ENCODE measurements around the gene COL27A1. TPM values are rescaled to one million over a fixed set of nuclear protein-coding genes. Genes with fewer than 3 reads are reported as not detected.

The COL27A1 gene
- 45.9 to 52.9 TPM (median 48.5 TPM) in 3 replicates for total RNA-seq
- long read RNA-seq, partial matches to known transcripts, result 5 of 6 reads
- long read RNA-seq, other reads (novel, unspliced or antisense), result 1 of 6 reads

DNA sequence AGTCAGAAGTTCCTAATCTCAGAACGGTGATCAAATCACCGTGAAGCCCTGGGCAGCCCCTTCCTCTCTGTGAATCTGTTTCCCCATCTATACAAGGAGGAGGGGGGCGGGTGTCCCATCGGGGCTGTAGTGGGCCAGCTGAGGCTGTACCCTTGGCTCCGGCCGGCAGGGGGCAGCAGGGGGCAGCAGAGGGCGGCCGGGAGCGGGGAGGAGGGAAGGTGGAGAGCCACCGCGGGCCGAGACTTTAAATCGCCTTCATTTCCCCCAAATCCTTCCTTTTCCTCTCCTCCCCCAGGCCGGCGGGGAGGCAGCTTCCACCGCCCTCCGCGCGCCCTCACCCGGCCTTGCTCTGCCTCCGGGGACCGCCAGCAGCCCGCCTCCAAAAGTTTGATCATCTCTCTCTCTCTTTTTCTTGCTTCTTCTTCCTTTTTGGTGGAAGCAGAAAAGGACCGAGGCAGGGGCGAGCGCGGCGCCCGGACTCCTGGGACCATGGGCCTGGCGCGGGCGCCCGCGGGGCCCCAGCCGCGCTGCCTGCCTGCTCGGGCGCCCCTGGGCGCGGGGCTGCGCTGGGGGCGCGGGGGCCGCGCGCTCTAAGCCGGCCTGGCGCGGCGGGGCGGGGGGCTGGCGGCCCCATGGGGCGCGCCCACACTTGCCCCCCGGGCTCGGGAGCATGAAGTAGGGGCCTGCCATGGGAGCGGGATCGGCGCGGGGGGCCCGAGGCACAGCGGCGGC lies at the start of gene COL27A1:
TSS of gene COL27A1 (plus strand) at position 275 of the 732 bp plus-strand sequence. CDS start at position 689, 414 bp downstream.
- DNase-seq (ENCODE audit: low spot score), result no peak
- Mint-ChIP-seq H3K27me3 (ENCODE audit: low read depth) (peaks cover 5% of the 10 kb centered on the region), H3K4me3 (ENCODE audit: unreplicated experiment) (peak within 1 kb of the TSS; percentile 95), H3K9me3 (ENCODE audit: low read depth) (no peaks in the 10 kb centered on the region), H3K36me3 (ENCODE audit: low read depth) (peaks cover 2% of the 10 kb centered on the region), H3K27ac (ENCODE audit: unreplicated experiment) (peak within 1 kb of the TSS; percentile 92), H3K4me1 (ENCODE audit: low read depth) (peaks cover 51% of the 10 kb centered on the region)
- TF ChIP-seq, protein P1, sequence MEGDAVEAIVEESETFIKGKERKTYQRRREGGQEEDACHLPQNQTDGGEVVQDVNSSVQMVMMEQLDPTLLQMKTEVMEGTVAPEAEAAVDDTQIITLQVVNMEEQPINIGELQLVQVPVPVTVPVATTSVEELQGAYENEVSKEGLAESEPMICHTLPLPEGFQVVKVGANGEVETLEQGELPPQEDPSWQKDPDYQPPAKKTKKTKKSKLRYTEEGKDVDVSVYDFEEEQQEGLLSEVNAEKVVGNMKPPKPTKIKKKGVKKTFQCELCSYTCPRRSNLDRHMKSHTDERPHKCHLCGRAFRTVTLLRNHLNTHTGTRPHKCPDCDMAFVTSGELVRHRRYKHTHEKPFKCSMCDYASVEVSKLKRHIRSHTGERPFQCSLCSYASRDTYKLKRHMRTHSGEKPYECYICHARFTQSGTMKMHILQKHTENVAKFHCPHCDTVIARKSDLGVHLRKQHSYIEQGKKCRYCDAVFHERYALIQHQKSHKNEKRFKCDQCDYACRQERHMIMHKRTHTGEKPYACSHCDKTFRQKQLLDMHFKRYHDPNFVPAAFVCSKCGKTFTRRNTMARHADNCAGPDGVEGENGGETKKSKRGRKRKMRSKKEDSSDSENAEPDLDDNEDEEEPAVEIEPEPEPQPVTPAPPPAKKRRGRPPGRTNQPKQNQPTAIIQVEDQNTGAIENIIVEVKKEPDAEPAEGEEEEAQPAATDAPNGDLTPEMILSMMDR (IDR thresholded peaks at IDR 0.05), result peak; percentile 91

DNA sequence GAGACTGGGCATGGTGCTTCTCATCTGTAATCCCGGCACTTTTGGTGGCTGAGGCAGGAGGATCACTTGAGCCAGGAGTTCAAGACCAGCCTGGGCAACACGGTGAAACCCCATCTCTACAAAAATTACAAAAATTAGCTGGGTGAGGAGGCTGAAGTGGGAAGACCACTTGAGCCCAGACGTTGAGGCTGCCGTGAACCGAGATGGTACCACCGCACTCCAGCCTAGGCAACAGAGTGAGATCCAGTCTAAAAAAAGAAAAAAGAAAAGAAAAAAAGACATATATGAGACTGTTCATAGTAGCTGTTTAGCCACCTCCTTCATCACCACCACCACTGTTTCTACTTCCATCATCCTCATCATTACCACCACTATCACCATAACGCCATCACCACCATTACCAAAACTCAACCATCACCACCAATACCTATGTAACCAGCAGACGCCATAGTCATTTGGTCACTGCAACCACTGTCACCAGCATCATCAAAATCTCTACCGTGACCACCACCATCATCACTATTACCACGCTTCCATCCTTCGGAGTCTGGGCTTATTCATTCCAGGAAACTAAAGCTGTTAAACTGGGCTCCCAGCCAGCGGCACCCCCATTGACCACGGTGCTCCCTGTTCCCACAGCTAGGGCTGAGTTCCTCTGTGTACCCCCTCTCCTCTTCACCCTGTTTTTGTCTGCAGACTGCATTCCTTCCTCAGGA lies 47.9 kb upstream of the COL27A1 start:
- Mint-ChIP-seq H3K36me3 (ENCODE audit: low read depth) (peaks cover 3% of the 10 kb centered on the region), H3K4me3 (ENCODE audit: unreplicated experiment) (no peak overlapping the region), H3K9me3 (ENCODE audit: low read depth) (peaks cover 4% of the 10 kb centered on the region), H3K4me1 (ENCODE audit: low read depth) (peaks cover 16% of the 10 kb centered on the region), H3K27me3 (ENCODE audit: low read depth) (peaks cover 15% of the 10 kb centered on the region), H3K27ac (ENCODE audit: unreplicated experiment) (no peak overlapping the region)
- TF ChIP-seq, protein P1 (IDR thresholded peaks at IDR 0.05), result no peak
- DNase-seq (ENCODE audit: low spot score), result no peak

DNA sequence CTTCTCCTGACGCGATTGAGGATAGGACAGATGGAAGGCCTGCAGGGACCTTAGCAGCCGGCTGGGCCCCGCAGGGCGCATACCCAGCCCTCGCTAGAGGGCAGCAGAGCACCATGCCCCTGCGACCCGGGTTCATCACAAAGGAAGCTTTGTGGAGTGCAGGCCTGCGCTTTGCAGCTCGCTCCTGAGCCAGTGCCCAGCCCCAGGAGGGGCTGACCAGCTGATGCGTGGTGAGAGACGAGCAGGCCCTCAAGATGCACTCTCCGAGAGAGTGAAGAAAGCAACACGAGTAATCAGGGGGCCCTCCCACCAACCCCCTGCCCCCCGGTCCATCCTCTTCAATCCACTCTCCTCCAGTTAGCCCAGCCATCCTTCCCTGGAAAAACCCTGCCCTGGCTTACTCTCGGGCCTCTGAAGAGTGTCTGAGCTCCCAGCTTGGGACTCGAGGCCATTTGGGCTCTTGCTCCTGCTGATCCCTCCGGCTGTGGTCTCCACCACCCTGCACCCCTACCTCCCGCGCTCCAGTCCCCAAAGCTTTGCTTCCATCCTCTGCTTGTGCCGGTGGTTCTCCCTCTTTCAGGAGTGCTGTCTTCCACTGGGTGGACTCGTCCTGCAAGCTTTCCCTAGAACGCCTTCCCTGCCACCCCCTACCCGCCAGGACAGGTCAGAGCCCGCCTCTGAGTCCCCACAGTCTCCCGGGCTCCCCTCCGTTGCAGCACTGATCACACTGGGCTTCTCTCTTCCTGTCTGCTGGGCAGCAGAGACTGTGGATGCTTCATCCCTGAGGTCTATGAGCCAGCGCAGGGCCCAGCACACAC lies 47.1 kb upstream of the COL27A1 start:
- Mint-ChIP-seq H3K9me3 (ENCODE audit: low read depth) (no peaks in the 10 kb centered on the region), H3K4me3 (ENCODE audit: unreplicated experiment) (no peak overlapping the region), H3K4me1 (ENCODE audit: low read depth) (peaks cover 24% of the 10 kb centered on the region), H3K36me3 (ENCODE audit: low read depth) (no peaks in the 10 kb centered on the region), H3K27me3 (ENCODE audit: low read depth) (peaks cover 12% of the 10 kb centered on the region), H3K27ac (ENCODE audit: unreplicated experiment) (no peak overlapping the region)
- no peak for DNase-seq (ENCODE audit: low spot score)
- TF ChIP-seq, protein P1 (IDR thresholded peaks at IDR 0.05), result peak; percentile 94

DNA sequence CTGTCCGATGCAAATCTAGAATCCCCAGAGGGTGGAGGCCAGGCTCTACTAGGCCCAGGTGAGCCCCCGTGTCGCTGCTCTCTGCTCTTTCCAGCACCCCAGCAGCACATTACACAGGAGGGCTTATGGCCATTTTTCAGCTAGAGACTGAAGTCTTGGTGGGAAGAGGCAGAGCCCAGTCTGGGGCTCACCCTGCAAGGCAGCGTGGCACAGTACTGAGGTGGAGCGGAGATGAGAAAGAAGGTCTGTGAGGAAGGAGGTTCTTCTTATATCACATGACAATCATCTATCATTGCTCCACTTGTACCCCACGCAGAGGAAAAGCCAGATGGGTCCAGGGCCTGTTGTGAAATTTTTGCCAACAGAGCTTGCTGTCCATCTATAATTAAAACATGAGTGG lies 46.2 kb upstream of the COL27A1 start:
- Mint-ChIP-seq H3K4me3 (ENCODE audit: unreplicated experiment) (no peak overlapping the region), H3K27me3 (ENCODE audit: low read depth) (peaks cover 10% of the 10 kb centered on the region), H3K9me3 (ENCODE audit: low read depth) (no peaks in the 10 kb centered on the region), H3K27ac (ENCODE audit: unreplicated experiment) (no peak overlapping the region), H3K4me1 (ENCODE audit: low read depth) (peaks cover 29% of the 10 kb centered on the region), H3K36me3 (ENCODE audit: low read depth) (no peaks in the 10 kb centered on the region)
- peak; percentile 42 for DNase-seq (ENCODE audit: low spot score)
- TF ChIP-seq, protein P1 (IDR thresholded peaks at IDR 0.05), result no peak

DNA sequence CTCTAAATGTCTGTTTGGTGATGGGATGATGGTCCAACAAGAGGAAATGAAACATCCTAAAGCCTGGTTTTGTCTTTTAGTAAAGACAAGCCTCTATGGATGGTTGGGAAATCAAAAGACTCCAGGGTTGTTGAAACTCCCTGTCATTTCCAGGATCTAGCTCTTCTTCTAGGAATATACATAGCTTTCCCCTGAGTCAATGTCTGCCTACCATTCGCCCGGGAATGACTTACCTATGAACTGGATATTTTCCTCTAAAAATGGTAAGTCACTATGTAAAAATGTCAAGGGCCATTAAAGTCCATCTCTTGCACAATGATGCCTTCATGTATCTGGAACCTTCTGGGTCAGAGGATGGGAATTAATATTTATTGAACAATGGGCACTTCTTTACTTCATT lies 45.2 kb upstream of the COL27A1 start:
- TF ChIP-seq, protein P1 (IDR thresholded peaks at IDR 0.05), result no peak
- DNase-seq (ENCODE audit: low spot score), result no peak
- Mint-ChIP-seq H3K4me3 (ENCODE audit: unreplicated experiment) (no peak overlapping the region), H3K27ac (ENCODE audit: unreplicated experiment) (no peak overlapping the region), H3K9me3 (ENCODE audit: low read depth) (no peaks in the 10 kb centered on the region), H3K4me1 (ENCODE audit: low read depth) (peaks cover 29% of the 10 kb centered on the region), H3K27me3 (ENCODE audit: low read depth) (peaks cover 2% of the 10 kb centered on the region), H3K36me3 (ENCODE audit: low read depth) (no peaks in the 10 kb centered on the region)

Data from chondrocyte (in vitro differentiated cells).